SK-N-SH treated with all-trans-retinoic acid at 6 μM for 48 hours (cell line): ENCODE measurements around the gene SMIM32.

ENCODE experiments used
- ATAC-seq: fragments of 200-7000 bp; cut with Tn5 transposase; 3 replicates; pipeline ENCODE4 v1.9.1; 2020; ENCODE audit warnings: mild to moderate bottlenecking, moderate library complexity
- ARNTL ChIP-seq: fragments of 450-650 bp; formaldehyde crosslinking; IDR thresholded peaks from 2 replicates; pipeline ENCODE4 v1.5.0; 2020; ENCODE audit warnings: low read depth, mild to moderate bottlenecking, moderate library complexity, borderline replicate concordance
- BACH2 ChIP-seq: fragments of 250-450 bp; sonication (Bioruptor Pico); IDR thresholded peaks from 2 replicates; pipeline ENCODE4 v1.9.0; 2021; ENCODE audit warnings: mild to moderate bottlenecking, borderline replicate concordance
- CSDC2 ChIP-seq: fragments of 250-450 bp; sonication (Bioruptor Pico); IDR thresholded peaks from 2 replicates; pipeline ENCODE4 v1.5.0; 2020; ENCODE audit warnings: mild to moderate bottlenecking, moderate library complexity
- ESRRG ChIP-seq: fragments of 250-450 bp; sonication (Bioruptor Pico); IDR thresholded peaks from 2 replicates; pipeline ENCODE4 v1.6.1; 2021; ENCODE audit warnings: mild to moderate bottlenecking
- GLIS3 ChIP-seq: fragments of 250-450 bp; sonication (Bioruptor Pico); IDR thresholded peaks from 2 replicates; pipeline ENCODE4 v1.5.0; 2020; ENCODE audit warnings: mild to moderate bottlenecking, moderate library complexity
- ISL1 ChIP-seq: fragments of 250-450 bp; sonication (Bioruptor Pico); IDR thresholded peaks from 2 replicates; pipeline ENCODE4 v2.1.2; 2022; ENCODE audit warnings: mild to moderate bottlenecking, moderate library complexity
- OSR1 ChIP-seq: fragments of 250-450 bp; sonication (Bioruptor Pico); IDR thresholded peaks from 2 replicates; pipeline ENCODE4 v1.8.0; 2022; ENCODE audit warnings: moderate library complexity, mild to moderate bottlenecking, inconsistent platforms
- RARB ChIP-seq: fragments of 250-450 bp; sonication (Bioruptor Pico); IDR thresholded peaks from 2 replicates; pipeline ENCODE4 v1.8.0; 2021; ENCODE audit warnings: mild to moderate bottlenecking, moderate library complexity
- TCF4 ChIP-seq: fragments of 250-450 bp; sonication (Bioruptor Pico); IDR thresholded peaks from 2 replicates; pipeline ENCODE4 v1.8.0; 2021; ENCODE audit warnings: mild to moderate bottlenecking, moderate library complexity, borderline replicate concordance
- ZC3H10 ChIP-seq: fragments of 250-450 bp; sonication (Bioruptor Pico); IDR thresholded peaks from 2 replicates; pipeline ENCODE4 v1.5.1; 2021; ENCODE audit warnings: mild to moderate bottlenecking, moderate library complexity
- ZFP3 ChIP-seq: fragments of 250-450 bp; sonication (Bioruptor Pico); IDR thresholded peaks from 2 replicates; pipeline ENCODE4 v1.5.0; 2020; ENCODE audit warnings: mild to moderate bottlenecking, moderate library complexity
- ZNF565 ChIP-seq: fragments of 450-650 bp; formaldehyde crosslinking; conservative IDR thresholded peaks from 2 replicates; pipeline ENCODE4 v1.5.0; 2020; ENCODE audit warnings: low read depth, mild to moderate bottlenecking, moderate library complexity
- ZNF70 ChIP-seq: fragments of 450-650 bp; formaldehyde crosslinking; IDR thresholded peaks from 2 replicates; pipeline ENCODE4 v1.5.0; 2020; ENCODE audit warnings: mild to moderate bottlenecking, moderate library complexity
- ZNF8 ChIP-seq: fragments of 450-650 bp; formaldehyde crosslinking; IDR thresholded peaks from 2 replicates; pipeline ENCODE4 v1.5.0; 2020; ENCODE audit warnings: mild to moderate bottlenecking, moderate library complexity
- TF ChIP-seq, protein P1 (sequence below): fragments of 250-450 bp; sonication (Bioruptor Pico); IDR thresholded peaks from 2 replicates; pipeline ENCODE4 v1.8.0; 2021; ENCODE audit warnings: low read depth, mild to moderate bottlenecking, moderate library complexity, borderline replicate concordance
- TF ChIP-seq, protein P2 (sequence below): fragments of 250-450 bp; sonication (Bioruptor Pico); IDR thresholded peaks from 2 replicates; pipeline ENCODE4 v1.5.0; 2020; ENCODE audit warnings: mild to moderate bottlenecking, moderate library complexity
- TF ChIP-seq, protein P3 (sequence below): fragments of 250-450 bp; sonication (Bioruptor Pico); IDR thresholded peaks from 2 replicates; pipeline ENCODE4 v1.8.0; 2020; ENCODE audit warnings: mild to moderate bottlenecking, moderate library complexity, borderline replicate concordance
- TF ChIP-seq, protein P4 (sequence below): fragments of 250-450 bp; sonication (Bioruptor Pico); IDR thresholded peaks from 2 replicates; pipeline ENCODE4 v1.5.1; 2020; ENCODE audit warnings: low read depth, mild to moderate bottlenecking, moderate library complexity
- TF ChIP-seq, protein P5 (sequence below): fragments of 250-450 bp; sonication (Bioruptor Pico); IDR thresholded peaks from 2 replicates; pipeline ENCODE4 v1.5.1; 2021; ENCODE audit warnings: mild to moderate bottlenecking, moderate library complexity

Gene SMIM32

DNA sequence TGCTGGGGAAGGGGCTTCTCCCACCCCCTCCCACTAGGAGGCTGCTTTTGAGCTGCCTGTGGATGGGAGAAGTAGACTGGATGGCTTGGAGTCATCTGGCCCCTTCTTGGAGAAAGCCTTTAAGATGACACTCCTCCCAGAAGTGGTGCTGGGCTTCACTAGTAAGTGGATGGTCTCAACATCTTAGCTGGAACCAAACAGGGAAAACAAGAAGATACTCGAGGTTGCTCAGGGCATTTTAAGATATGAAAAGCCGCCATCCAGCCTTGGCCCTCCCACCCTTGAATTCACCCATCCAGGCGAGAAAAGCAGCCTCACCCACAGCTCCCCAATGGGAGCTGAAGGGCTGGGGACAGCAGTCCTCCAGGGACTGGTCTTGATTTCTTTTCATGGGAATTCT is 7.8 kb upstream of the SMIM32 start:
- TF ChIP-seq CSDC2 (CRISPR knock-in tag) (no peak), RARB (CRISPR knock-in tag) (no peak)
- no peak for ATAC-seq

DNA sequence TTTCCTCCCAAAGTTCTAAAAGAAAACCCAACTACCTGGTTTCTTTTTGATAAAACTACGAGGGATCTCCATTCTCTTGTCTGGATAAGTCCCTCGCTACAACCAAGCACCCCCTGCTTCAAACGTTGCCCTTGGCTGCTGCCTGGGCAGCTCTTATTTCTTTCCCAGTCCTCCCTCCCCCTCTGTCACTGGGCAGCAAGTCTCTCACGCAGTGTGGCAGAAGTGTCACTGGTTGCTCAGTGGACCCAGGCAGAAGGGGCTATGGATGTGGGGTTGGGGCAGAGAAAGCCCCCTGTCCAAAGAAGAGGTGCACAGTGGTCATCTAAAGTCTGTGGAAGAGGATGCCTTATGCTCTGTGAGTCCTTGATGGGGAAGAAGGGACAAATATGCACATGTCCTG is 7.2 kb upstream of the SMIM32 start:
- TF ChIP-seq ZC3H10 (CRISPR knock-in tag) (no peak), TCF4 (CRISPR knock-in tag) (no peak), ARNTL (CRISPR knock-in tag) (no peak), ZNF565 (CRISPR knock-in tag) (no peak), ESRRG (CRISPR knock-in tag) (no peak), OSR1 (no peak), ISL1 (CRISPR knock-in tag) (no peak), RARB (CRISPR knock-in tag) (no peak), ZNF70 (CRISPR knock-in tag) (no peak), ZFP3 (CRISPR knock-in tag) (no peak)
- TF ChIP-seq, protein P1, sequence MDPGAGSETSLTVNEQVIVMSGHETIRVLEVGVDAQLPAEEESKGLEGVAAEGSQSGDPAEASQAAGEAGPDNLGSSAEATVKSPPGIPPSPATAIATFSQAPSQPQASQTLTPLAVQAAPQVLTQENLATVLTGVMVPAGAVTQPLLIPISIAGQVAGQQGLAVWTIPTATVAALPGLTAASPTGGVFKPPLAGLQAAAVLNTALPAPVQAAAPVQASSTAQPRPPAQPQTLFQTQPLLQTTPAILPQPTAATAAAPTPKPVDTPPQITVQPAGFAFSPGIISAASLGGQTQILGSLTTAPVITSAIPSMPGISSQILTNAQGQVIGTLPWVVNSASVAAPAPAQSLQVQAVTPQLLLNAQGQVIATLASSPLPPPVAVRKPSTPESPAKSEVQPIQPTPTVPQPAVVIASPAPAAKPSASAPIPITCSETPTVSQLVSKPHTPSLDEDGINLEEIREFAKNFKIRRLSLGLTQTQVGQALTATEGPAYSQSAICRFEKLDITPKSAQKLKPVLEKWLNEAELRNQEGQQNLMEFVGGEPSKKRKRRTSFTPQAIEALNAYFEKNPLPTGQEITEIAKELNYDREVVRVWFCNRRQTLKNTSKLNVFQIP = no peak
- TF ChIP-seq, protein P2, sequence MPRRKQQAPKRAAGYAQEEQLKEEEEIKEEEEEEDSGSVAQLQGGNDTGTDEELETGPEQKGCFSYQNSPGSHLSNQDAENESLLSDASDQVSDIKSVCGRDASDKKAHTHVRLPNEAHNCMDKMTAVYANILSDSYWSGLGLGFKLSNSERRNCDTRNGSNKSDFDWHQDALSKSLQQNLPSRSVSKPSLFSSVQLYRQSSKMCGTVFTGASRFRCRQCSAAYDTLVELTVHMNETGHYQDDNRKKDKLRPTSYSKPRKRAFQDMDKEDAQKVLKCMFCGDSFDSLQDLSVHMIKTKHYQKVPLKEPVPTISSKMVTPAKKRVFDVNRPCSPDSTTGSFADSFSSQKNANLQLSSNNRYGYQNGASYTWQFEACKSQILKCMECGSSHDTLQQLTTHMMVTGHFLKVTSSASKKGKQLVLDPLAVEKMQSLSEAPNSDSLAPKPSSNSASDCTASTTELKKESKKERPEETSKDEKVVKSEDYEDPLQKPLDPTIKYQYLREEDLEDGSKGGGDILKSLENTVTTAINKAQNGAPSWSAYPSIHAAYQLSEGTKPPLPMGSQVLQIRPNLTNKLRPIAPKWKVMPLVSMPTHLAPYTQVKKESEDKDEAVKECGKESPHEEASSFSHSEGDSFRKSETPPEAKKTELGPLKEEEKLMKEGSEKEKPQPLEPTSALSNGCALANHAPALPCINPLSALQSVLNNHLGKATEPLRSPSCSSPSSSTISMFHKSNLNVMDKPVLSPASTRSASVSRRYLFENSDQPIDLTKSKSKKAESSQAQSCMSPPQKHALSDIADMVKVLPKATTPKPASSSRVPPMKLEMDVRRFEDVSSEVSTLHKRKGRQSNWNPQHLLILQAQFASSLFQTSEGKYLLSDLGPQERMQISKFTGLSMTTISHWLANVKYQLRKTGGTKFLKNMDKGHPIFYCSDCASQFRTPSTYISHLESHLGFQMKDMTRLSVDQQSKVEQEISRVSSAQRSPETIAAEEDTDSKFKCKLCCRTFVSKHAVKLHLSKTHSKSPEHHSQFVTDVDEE (CRISPR knock-in tag) = no peak
- TF ChIP-seq, protein P3, sequence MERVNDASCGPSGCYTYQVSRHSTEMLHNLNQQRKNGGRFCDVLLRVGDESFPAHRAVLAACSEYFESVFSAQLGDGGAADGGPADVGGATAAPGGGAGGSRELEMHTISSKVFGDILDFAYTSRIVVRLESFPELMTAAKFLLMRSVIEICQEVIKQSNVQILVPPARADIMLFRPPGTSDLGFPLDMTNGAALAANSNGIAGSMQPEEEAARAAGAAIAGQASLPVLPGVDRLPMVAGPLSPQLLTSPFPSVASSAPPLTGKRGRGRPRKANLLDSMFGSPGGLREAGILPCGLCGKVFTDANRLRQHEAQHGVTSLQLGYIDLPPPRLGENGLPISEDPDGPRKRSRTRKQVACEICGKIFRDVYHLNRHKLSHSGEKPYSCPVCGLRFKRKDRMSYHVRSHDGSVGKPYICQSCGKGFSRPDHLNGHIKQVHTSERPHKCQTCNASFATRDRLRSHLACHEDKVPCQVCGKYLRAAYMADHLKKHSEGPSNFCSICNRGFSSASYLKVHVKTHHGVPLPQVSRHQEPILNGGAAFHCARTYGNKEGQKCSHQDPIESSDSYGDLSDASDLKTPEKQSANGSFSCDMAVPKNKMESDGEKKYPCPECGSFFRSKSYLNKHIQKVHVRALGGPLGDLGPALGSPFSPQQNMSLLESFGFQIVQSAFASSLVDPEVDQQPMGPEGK (CRISPR knock-in tag) = no peak
- TF ChIP-seq, protein P4, sequence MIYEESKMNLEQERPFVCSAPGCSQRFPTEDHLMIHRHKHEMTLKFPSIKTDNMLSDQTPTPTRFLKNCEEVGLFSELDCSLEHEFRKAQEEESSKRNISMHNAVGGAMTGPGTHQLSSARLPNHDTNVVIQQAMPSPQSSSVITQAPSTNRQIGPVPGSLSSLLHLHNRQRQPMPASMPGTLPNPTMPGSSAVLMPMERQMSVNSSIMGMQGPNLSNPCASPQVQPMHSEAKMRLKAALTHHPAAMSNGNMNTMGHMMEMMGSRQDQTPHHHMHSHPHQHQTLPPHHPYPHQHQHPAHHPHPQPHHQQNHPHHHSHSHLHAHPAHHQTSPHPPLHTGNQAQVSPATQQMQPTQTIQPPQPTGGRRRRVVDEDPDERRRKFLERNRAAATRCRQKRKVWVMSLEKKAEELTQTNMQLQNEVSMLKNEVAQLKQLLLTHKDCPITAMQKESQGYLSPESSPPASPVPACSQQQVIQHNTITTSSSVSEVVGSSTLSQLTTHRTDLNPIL (CRISPR knock-in tag) = no peak
- TF ChIP-seq, protein P5, sequence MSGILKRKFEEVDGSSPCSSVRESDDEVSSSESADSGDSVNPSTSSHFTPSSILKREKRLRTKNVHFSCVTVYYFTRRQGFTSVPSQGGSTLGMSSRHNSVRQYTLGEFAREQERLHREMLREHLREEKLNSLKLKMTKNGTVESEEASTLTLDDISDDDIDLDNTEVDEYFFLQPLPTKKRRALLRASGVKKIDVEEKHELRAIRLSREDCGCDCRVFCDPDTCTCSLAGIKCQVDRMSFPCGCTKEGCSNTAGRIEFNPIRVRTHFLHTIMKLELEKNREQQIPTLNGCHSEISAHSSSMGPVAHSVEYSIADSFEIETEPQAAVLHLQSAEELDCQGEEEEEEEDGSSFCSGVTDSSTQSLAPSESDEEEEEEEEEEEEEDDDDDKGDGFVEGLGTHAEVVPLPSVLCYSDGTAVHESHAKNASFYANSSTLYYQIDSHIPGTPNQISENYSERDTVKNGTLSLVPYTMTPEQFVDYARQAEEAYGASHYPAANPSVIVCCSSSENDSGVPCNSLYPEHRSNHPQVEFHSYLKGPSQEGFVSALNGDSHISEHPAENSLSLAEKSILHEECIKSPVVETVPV (CRISPR knock-in tag) = no peak
- no peak for ATAC-seq

DNA sequence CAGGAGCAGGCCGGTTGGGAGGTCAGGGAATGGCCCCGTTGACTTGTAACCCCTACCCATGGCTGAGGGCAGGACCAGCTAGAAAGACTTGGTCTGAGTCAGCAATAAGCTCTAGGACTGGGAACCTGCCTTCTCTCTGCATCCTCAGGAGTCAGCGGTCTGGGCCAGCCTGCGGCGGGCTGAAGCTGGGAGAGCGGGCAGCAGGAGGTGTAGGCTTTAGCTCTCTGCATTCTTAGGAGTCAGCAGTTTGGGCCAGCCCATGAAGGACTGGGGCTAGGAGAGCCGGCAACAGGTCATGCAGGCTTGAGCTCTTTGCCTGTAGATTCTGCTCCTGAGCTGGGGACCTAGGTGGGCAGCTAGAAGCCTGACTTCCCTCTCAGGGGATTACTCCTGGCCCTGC is 6.4 kb upstream of the SMIM32 start:
- ATAC-seq = no peak
- TF ChIP-seq, protein P4 (CRISPR knock-in tag) = no peak
- TF ChIP-seq ZNF70 (CRISPR knock-in tag) = no peak
- no peak for TF ChIP-seq BACH2 (CRISPR knock-in tag)
- TF ChIP-seq ZNF8 = no peak
- TF ChIP-seq ZFP3 (CRISPR knock-in tag) = no peak
- TF ChIP-seq GLIS3 = no peak
- TF ChIP-seq ESRRG (CRISPR knock-in tag) = no peak
- TF ChIP-seq ZNF565 (CRISPR knock-in tag) = no peak
